DMS 273 treated with DMSO at 0.1 percent for 48 hours (cell line): ENCODE data around the gene TIFAB.
A peak's percentile ranks its signal among the peaks of the same experiment; 100 is the strongest.
"Not testable (repeated sequence)": the region's sequence is repeated elsewhere in the genome, so short reads cannot be mapped to it uniquely, and the experiment has no call there.

Experiments used
- DNase-seq: peaks from one replicate; lab custom pipeline; 2025; lab: John Stamatoyannopoulos, UW

TIFAB gene

GRCh38 chr5:135452321-135453030 is at the start of gene TIFAB:
Gene TIFAB, minus strand, starts transcription at chr5:135452351. Its CDS starts 2,412 bp downstream, at chr5:135449939.
- DNase-seq, result no peak

GRCh38 chr5:135498637-135498995 is 46.5 kb upstream of the TIFAB start:
- DNase-seq, result no peak

- DNase-seq, result peak; percentile 86
Observed at GRCh38 chr5:135497971-135498636, 46.0 kb upstream of the TIFAB start.

GRCh38 chr5:135495531-135495930 is 43.4 kb upstream of the TIFAB start:
- DNase-seq, result not testable (repeated sequence)

GRCh38 chr5:135494196-135494595 is 42.0 kb upstream of the TIFAB start:
- no peak for DNase-seq

- DNase-seq, result no peak
Observed at GRCh38 chr5:135493406-135494180, 41.4 kb upstream of the TIFAB start.

- DNase-seq, result no peak
Observed at GRCh38 chr5:135492319-135492626, 40.1 kb upstream of the TIFAB start.

- DNase-seq, result peak; percentile 60
Observed at GRCh38 chr5:135491552-135492318, 39.6 kb upstream of the TIFAB start.

GRCh38 chr5:135491038-135491551 is 38.9 kb upstream of the TIFAB start:
- DNase-seq, result no peak

GRCh38 chr5:135490245-135491037 is 38.3 kb upstream of the TIFAB start:
- DNase-seq, result no peak

GRCh38 chr5:135489466-135490244 is 37.5 kb upstream of the TIFAB start:
- DNase-seq, result no peak

GRCh38 chr5:135488727-135489465 is 36.7 kb upstream of the TIFAB start:
- DNase-seq, result peak; percentile 66

- DNase-seq, result no peak
Observed at GRCh38 chr5:135487839-135488514, 35.8 kb upstream of the TIFAB start.

- DNase-seq, result peak; percentile 42
Observed at GRCh38 chr5:135487037-135487395, 34.9 kb upstream of the TIFAB start.

GRCh38 chr5:135486131-135487036 is 34.2 kb upstream of the TIFAB start:
- no peak for DNase-seq

- no peak for DNase-seq
Observed at GRCh38 chr5:135484674-135485086, 32.5 kb upstream of the TIFAB start.

GRCh38 chr5:135483254-135483653 is 31.1 kb upstream of the TIFAB start:
- DNase-seq, result no peak

- no peak for DNase-seq
Observed at GRCh38 chr5:135482381-135482933, 30.3 kb upstream of the TIFAB start.
